NCI-H1417 treated with DMSO at 0.1 percent for 48 hours (cell line): ENCODE results near the gene TMEM240.
"Not testable (repeated sequence)": the region's sequence is repeated elsewhere in the genome, so short reads cannot be mapped to it uniquely, and the experiment has no call there.

Experiments
- DNase-seq: peaks from one replicate; lab custom pipeline; 2025; lab: John Stamatoyannopoulos, UW

The TMEM240 gene

GRCh38 chr1:1557688-1558087 is 17.3 kb upstream of the TMEM240 start:
- not testable (repeated sequence) for DNase-seq

GRCh38 chr1:1556961-1557360 is 16.5 kb upstream of the TMEM240 start:
- DNase-seq: not testable (repeated sequence)

- DNase-seq: no peak
Measured at GRCh38 chr1:1556505-1556904, 16.1 kb upstream of the TMEM240 start.

DNA sequence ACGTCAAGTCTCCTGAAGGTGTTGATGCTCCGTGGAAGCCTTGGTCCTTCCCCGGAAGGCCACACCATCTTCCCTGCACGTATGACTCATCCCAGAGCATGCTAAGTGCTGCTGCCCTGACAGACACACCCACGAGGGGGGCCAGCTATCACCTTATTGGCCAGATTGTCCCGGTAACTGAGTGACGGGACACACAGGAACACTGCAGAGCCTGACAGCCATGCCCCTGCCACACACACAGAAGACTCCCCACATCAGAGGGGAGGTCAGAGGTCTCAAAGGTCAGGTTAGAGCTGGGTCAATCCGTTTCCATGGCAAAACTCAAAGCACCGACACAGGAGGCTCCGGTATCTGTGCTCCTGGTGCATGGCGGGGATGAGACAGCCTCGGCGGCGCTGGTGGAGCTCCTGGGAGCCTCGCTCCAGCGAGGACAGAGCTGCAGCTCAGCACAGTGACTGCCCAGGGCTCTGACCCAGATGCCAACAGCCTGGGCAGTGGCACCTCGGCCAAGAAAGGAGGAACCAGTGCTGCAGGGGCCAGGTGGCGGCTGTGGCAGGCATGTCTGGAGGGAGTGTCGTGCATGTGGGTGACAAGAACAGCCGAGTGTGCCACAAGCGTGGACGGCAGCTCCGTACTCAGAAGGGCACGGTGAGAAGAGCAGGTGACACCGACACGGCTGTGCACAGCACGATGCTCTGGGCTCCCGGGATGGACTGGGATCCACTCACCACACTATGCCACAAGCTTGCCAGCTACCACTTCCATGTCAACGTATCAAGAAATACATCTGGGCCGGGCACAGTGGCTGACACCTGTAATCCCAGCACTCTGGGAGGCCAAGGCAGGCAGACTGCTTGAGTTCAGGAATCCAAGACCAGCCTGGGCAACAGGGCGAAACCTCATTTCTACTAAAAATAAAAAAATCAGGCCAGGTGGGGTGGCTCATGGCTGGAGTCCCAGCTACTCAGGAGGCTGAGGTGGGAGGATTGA is 14.8 kb upstream of the TMEM240 start:
- no peak for DNase-seq

DNA sequence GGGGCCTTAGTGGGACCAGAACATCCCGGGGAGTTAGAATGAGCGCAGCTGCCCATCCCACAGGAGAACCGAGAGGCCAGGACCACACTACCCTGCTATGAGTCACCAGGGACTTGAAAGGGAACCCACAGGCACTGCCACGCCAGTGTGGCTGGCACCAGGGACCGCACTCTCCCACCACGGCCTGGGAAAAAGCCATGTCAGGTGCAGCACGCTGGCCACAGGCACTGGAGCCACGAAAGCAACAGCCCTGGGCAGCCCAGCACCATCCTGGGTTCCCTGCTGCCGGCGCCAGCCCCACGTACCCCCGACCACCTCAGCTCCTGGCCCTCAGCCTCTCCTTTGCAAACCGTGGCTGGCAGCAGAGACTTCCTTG is 14.1 kb upstream of the TMEM240 start:
- DNase-seq: no peak

DNA sequence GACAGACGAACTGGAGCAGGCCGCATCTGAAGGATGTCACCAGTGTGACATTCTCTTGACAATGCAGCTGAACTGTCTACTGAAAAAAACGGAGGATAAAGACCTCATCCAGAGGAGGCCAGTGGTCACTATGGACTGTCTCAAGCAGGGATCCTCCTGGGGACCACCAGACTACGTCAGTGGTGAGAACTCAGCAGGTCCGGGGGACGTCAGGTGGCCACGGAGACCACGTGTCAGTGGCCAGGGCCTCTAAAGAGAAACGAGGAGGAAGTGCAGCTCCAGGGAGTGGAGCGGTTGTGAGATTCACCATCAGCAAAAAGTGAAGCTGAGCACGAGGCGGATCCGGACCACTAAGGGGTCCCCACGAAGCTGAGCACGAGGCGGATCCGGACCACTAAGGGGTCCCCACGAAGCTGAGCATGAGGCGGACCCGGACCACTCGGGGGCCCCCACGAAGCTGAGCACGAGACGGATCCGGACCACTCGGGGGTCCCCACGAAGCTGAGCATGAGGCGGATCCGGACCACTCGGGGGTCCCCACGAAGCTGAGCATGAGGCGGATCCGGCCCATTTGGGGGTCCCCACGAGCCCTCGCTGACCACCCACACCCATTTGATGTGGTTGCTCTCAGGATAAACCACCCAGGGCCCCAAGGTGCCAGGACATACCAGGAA is 13.5 kb upstream of the TMEM240 start:
- DNase-seq: no peak

DNA sequence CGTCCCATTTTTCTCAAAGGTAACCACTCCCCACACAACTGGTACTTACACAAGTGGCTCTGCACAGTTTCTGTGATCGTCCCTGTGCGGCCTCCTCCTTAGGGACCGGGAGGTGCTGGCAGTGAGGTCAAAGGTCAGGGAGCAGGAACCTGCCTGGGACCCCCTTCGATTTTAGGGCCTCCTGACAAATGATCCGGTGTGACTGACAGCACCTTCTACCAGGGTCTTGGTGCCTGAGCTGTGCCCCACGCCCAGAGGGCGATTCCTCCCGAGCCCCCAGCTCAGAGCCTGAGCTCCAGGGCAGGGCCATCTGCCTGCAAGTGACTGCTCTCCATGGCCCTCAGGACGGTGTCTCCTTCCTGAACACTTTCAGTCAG is 11.8 kb upstream of the TMEM240 start:
- no peak for DNase-seq

GRCh38 chr1:1551524-1552262 is 11.3 kb upstream of the TMEM240 start:
- DNase-seq: no peak

DNA sequence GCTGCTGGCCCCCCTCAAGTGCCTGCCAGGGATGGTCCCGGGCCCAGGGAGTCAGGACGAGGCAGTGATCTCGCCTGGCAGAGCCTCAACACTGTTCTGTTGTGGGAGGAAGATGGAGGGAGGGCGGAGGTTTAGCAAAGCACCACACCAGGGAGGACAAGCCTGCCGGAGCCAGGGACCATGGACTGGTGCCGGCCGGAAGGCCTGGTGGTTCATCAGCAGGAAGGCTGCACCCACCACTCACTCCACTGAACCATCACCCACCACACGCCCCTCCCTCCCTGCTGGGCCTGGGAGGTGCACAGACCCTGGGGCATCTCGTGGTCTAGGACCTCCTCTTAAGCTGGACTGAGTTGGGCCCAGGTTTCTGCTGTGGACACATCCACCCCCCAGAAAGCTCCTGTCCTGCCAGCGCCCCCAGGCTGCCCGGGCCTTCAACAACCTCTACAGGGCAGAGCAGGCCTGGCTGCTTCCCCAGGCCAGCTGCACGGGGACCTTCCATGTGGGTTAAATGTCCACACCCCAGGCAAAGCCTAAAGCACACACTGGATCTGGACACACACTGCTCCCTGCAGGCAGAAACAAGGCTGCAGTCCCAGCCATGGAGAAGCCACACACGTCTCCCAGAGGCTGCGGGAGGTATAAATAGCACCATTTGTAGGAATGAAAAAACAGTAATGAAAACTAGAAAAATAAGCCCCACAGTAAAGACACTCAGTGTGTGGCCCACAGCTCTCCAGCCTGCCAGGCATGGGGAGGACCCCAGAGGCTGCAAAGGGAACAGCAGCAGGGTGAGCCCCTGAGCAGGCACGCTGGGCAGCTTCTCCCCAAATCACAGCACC is 10.4 kb upstream of the TMEM240 start:
- no peak for DNase-seq

GRCh38 chr1:1550087-1550486 is 9.7 kb upstream of the TMEM240 start:
- DNase-seq: no peak

DNA sequence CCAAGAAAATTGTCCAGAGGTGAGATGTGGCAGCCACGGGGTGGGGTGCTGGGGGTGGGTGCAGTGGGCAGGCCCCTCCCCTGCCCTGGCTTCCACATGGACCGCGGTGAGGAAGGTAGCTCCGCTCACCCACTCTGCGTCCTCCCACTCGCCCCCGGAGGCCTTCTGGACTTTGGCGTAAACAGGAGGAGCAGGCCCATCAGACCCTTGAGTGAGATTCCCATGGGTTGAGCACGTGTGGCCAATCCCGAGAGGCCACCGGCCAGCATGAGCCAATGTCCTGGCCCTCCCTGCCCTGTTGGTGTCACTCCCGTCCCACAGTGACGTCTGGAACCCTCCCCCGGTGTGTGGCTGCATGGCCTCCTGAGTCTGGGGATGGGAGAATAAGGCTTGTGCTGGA is 8.2 kb upstream of the TMEM240 start:
- DNase-seq: no peak

- no peak for DNase-seq
Measured at GRCh38 chr1:1547476-1547875, 7.1 kb upstream of the TMEM240 start.

GRCh38 chr1:1547011-1547410 is 6.6 kb upstream of the TMEM240 start:
- DNase-seq: no peak

GRCh38 chr1:1545946-1546737 is 5.7 kb upstream of the TMEM240 start:
- no peak for DNase-seq

DNA sequence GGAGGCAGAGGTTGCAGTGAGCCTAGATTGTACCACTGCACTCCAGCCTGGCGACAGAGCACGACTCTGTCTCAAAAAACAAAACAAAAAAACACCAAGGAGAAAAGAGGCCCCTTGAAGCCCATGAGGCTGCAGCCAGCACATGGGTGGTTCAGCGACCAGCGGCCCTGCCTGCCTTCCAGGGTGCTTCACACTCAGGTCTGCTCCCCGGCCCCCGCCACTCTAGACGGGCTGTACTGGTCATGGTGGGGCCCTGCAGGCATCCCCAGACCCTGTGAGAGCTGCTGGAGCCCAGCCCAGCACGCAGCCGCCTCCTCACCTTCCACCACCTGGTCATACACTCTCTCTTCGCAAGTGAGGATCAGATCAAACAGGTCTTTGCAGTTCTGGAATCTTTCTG is 4.1 kb upstream of the TMEM240 start:
- DNase-seq: no peak

DNA sequence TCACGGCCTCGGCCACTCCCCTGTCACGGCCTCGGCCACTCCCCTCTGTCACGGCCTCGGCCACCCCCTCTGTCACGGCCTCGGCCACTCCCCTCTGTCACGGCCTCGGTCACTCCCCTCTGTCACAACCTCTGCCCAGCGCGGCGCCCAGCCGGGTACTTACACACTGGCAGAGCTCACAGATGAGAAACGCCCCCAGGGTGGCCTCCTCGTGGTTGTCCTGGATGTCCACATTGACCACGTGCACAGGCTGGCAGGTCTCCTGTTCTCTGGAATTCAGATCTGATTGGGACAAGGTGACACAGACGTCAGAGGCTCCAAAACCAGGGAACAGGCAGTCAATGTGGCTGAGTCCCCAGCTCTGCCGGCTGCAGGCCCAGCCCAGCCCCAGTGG is 3.3 kb upstream of the TMEM240 start:
- no peak for DNase-seq

- no peak for DNase-seq
Measured at GRCh38 chr1:1542766-1543705, 2.6 kb upstream of the TMEM240 start.

DNA sequence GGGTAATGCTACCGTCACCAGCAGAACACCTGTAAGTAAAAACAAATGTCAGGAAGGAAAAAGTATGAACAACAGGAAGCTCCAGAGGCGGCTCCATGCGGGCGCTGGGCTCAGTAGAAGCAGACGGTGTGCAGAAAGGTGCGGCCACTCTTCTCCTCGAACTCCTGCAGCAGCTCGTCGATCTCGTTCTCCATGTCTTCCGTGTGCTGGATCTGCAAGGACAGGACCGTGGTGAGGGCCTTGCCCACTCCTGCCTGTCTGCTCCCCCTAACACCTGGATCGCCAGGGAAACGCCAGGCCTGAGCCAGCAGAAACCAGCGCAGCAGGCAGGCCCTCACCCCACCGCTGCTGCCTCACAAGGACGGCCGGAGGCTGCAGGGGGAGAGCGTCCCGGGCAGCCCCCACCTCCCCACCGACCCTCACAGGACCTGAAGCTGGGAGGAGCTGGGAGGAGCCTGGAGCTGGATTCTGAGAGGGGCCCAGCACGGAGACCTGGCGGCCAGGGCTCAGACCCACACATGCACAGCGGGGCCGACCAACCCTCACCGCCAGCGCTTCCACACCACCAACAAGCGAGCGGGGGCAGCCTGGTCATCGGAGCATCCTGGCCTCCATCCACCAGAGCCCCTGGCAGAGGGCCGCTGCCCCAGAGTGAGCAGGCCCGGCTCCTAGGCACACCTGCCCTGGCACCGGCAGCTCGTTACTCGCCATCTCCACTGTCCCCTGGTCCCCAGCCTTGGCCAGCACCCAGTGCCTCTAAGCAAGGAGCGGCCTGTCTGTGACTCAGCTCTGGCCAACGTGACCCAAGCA is 1.7 kb upstream of the TMEM240 start:
- no peak for DNase-seq
